ENCODE data around the gene WDR81. TPM values are rescaled to one million over a fixed set of nuclear protein-coding genes. Genes with fewer than 3 reads are reported as not detected.

Gene WDR81
- total RNA-seq, 2 donors from 2014 or later, result 15.4 to 16.1 TPM

- ATAC-seq (peak; percentile 7 to 75), DNase-seq (peak; percentile 80)
- intact Hi-C loops (cut with DNase I), result loop anchor here (2.0 to 10.0 kb wide), 3 partner anchors 71 to 123 kb away; no protein-coding TSS in a partner anchor
Measured at GRCh38 chr17:1787301-1787902, 62.9 kb downstream of the WDR81 start.

Other genes starting within 250 kb of the WDR81 start
- 100 to 1,000 TPM; 175 to 184 TPM for gene MYO1C, start 232.0 kb upstream of the WDR81 start, total RNA-seq
- gene INPP5K, start 208.1 kb upstream of the WDR81 start, total RNA-seq, result 10 to 100 TPM; 29.7 to 30.1 TPM
- 10 to 100 TPM; 43.9 to 58.3 TPM for gene PITPNA, start 161.9 kb upstream of the WDR81 start, total RNA-seq
- 1 to 10 TPM; 7.4 to 8.2 TPM for gene SLC43A2, start 95.9 kb upstream of the WDR81 start, total RNA-seq
- gene SCARF1, start 79.0 kb upstream of the WDR81 start, total RNA-seq, result 10 to 100 TPM; 10.7 to 17.7 TPM
- gene RILP, start 74.8 kb upstream of the WDR81 start, total RNA-seq, result 10 to 100 TPM; 38.5 to 44.5 TPM
- gene PRPF8, start 39.8 kb upstream of the WDR81 start, total RNA-seq, result 100 to 1,000 TPM; 136 to 181 TPM
- 1 to 10 TPM; 3.7 to 6.0 TPM for gene TLCD2, start 14.3 kb upstream of the WDR81 start, total RNA-seq
- gene SERPINF2, start 18.2 kb downstream of the WDR81 start, total RNA-seq, result 1 to 10 TPM; 4.2 to 4.9 TPM
- 100 to 1,000 TPM; 252 to 407 TPM for gene SERPINF1, start 37.4 kb downstream of the WDR81 start, total RNA-seq
- 10 to 100 TPM; 10.6 to 17.6 TPM for gene SMYD4, start 105.2 kb downstream of the WDR81 start, total RNA-seq
- gene RPA1, start 105.3 kb downstream of the WDR81 start, total RNA-seq, result 10 to 100 TPM; 61.8 to 95.1 TPM

Measured in left cardiac atrium (tissue), 4 donors.